ENCODE measurements around the gene RASA2.

RASA2 gene

GRCh38 chr3:141597931-141598330 is 111.1 kb downstream of the RASA2 start:
- Histone ChIP-seq H3K9ac (ENCODE audit: low read length in 5 of 5) (no peak overlapping the region), H3K27ac (ENCODE audit: low read depth, low read length) (no peak overlapping the region), H3K4me1 (ENCODE audit: control insufficient read depth in 5 of 5, insufficient read depth in 5 of 5, low read length in 5 of 5) (no peaks in the 10 kb centered on the region), H3K9me3 (ENCODE audit: control insufficient read depth in 5 of 5, low read length in 5 of 5) (peaks cover 0 to 11% (median 6%) of the 10 kb centered on the region in 5 donors), H3K27me3 (ENCODE audit: control insufficient read depth in 5 of 5, insufficient read depth in 4 of 5, low read length in 5 of 5) (no peaks in the 10 kb centered on the region), H3K4me3 (ENCODE audit: low read depth in 1 of 5, low read length in 5 of 5) (no peak overlapping the region), H3K36me3 (ENCODE audit: control insufficient read depth in 5 of 5, insufficient read depth in 5 of 5, low read length in 5 of 5) (peaks cover 15 to 31% (median 21%) of the 10 kb centered on the region in 5 donors)

GRCh38 chr3:141600331-141600730 is 113.5 kb downstream of the RASA2 start:
- no peak overlapping the region for H3K9ac ChIP-seq (ENCODE audit: low read length in 5 of 5)
- H3K4me3 ChIP-seq (ENCODE audit: low read depth in 1 of 5, low read length in 5 of 5), result no peak overlapping the region
- no peaks in the 10 kb centered on the region for H3K4me1 ChIP-seq (ENCODE audit: control insufficient read depth in 5 of 5, insufficient read depth in 5 of 5, low read length in 5 of 5)
- H3K9me3 ChIP-seq (ENCODE audit: control insufficient read depth in 5 of 5, low read length in 5 of 5), result peaks cover 0 to 11% (median 6%) of the 10 kb centered on the region in 5 donors
- no peaks in the 10 kb centered on the region for H3K27me3 ChIP-seq (ENCODE audit: control insufficient read depth in 5 of 5, insufficient read depth in 4 of 5, low read length in 5 of 5)
- H3K36me3 ChIP-seq (ENCODE audit: control insufficient read depth in 5 of 5, insufficient read depth in 5 of 5, low read length in 5 of 5), result peaks cover 15 to 24% (median 18%) of the 10 kb centered on the region in 5 donors
- H3K27ac ChIP-seq (ENCODE audit: low read depth, low read length), result no peak overlapping the region

- Histone ChIP-seq H3K9ac (ENCODE audit: low read length in 5 of 5) (no peak overlapping the region), H3K4me3 (ENCODE audit: low read depth in 1 of 5, low read length in 5 of 5) (no peak overlapping the region), H3K27ac (ENCODE audit: low read depth, low read length) (no peak overlapping the region), H3K36me3 (ENCODE audit: control insufficient read depth in 5 of 5, insufficient read depth in 5 of 5, low read length in 5 of 5) (peaks cover 5 to 11% (median 10%) of the 10 kb centered on the region in 5 donors), H3K27me3 (ENCODE audit: control insufficient read depth in 5 of 5, insufficient read depth in 4 of 5, low read length in 5 of 5) (no peaks in the 10 kb centered on the region), H3K4me1 (ENCODE audit: control insufficient read depth in 5 of 5, insufficient read depth in 5 of 5, low read length in 5 of 5) (no peaks in the 10 kb centered on the region), H3K9me3 (ENCODE audit: control insufficient read depth in 5 of 5, low read length in 5 of 5) (peaks cover 0 to 11% (median 6%) of the 10 kb centered on the region in 5 donors)
Measured at GRCh38 chr3:141602706-141603105, 115.9 kb downstream of the RASA2 start.

GRCh38 chr3:141603473-141604035 is 116.7 kb downstream of the RASA2 start:
- peaks cover 0 to 11% (median 6%) of the 10 kb centered on the region in 5 donors for H3K9me3 ChIP-seq (ENCODE audit: control insufficient read depth in 5 of 5, low read length in 5 of 5)

GRCh38 chr3:141605883-141606282 is 119.1 kb downstream of the RASA2 start:
- Histone ChIP-seq H3K27me3 (ENCODE audit: control insufficient read depth in 5 of 5, insufficient read depth in 4 of 5, low read length in 5 of 5) (no peaks in the 10 kb centered on the region), H3K9ac (ENCODE audit: low read length in 5 of 5) (no peak overlapping the region), H3K27ac (ENCODE audit: low read depth, low read length) (no peak overlapping the region), H3K4me3 (ENCODE audit: low read depth in 1 of 5, low read length in 5 of 5) (no peak overlapping the region), H3K9me3 (ENCODE audit: control insufficient read depth in 5 of 5, low read length in 5 of 5) (peaks cover 0 to 8% (median 6%) of the 10 kb centered on the region in 5 donors), H3K4me1 (ENCODE audit: control insufficient read depth in 5 of 5, insufficient read depth in 5 of 5, low read length in 5 of 5) (peaks cover 0 to 4% (median 0%) of the 10 kb centered on the region in 5 donors), H3K36me3 (ENCODE audit: control insufficient read depth in 5 of 5, insufficient read depth in 5 of 5, low read length in 5 of 5) (peaks cover 15 to 23% (median 19%) of the 10 kb centered on the region in 5 donors)

More at GRCh38 chr3:141603473-141604035, 116.7 kb downstream of the RASA2 start:
- Histone ChIP-seq H3K4me1 (ENCODE audit: control insufficient read depth in 5 of 5, insufficient read depth in 5 of 5, low read length in 5 of 5) (peaks cover 0 to 4% (median 0%) of the 10 kb centered on the region in 5 donors), H3K4me3 (ENCODE audit: low read depth in 1 of 5, low read length in 5 of 5) (no peak overlapping the region), H3K9ac (ENCODE audit: low read length in 5 of 5) (no peak overlapping the region), H3K27me3 (ENCODE audit: control insufficient read depth in 5 of 5, insufficient read depth in 4 of 5, low read length in 5 of 5) (no peaks in the 10 kb centered on the region), H3K27ac (ENCODE audit: low read depth, low read length) (no peak overlapping the region), H3K36me3 (ENCODE audit: control insufficient read depth in 5 of 5, insufficient read depth in 5 of 5, low read length in 5 of 5) (peaks cover 12 to 14% (median 14%) of the 10 kb centered on the region in 5 donors)

GRCh38 chr3:141608438-141608837 is 121.6 kb downstream of the RASA2 start:
- Histone ChIP-seq H3K27me3 (ENCODE audit: control insufficient read depth in 5 of 5, insufficient read depth in 4 of 5, low read length in 5 of 5) (no peaks in the 10 kb centered on the region), H3K4me1 (ENCODE audit: control insufficient read depth in 5 of 5, insufficient read depth in 5 of 5, low read length in 5 of 5) (peaks cover 0 to 4% (median 0%) of the 10 kb centered on the region in 5 donors)

GRCh38 chr3:141610939-141611338 is 124.1 kb downstream of the RASA2 start:
- Histone ChIP-seq H3K27ac (ENCODE audit: low read depth, low read length) (no peak overlapping the region), H3K27me3 (ENCODE audit: control insufficient read depth in 5 of 5, insufficient read depth in 4 of 5, low read length in 5 of 5) (no peaks in the 10 kb centered on the region), H3K36me3 (ENCODE audit: control insufficient read depth in 5 of 5, insufficient read depth in 5 of 5, low read length in 5 of 5) (peaks cover 18 to 42% (median 33%) of the 10 kb centered on the region in 5 donors), H3K9ac (ENCODE audit: low read length in 5 of 5) (no peak overlapping the region), H3K4me1 (ENCODE audit: control insufficient read depth in 5 of 5, insufficient read depth in 5 of 5, low read length in 5 of 5) (peaks cover 0 to 4% (median 0%) of the 10 kb centered on the region in 5 donors), H3K4me3 (ENCODE audit: low read depth in 1 of 5, low read length in 5 of 5) (no peak overlapping the region), H3K9me3 (ENCODE audit: control insufficient read depth in 5 of 5, low read length in 5 of 5) (no peaks in the 10 kb centered on the region)

More at GRCh38 chr3:141608438-141608837, 121.6 kb downstream of the RASA2 start:
- Histone ChIP-seq H3K9me3 (ENCODE audit: control insufficient read depth in 5 of 5, low read length in 5 of 5) (no peaks in the 10 kb centered on the region), H3K9ac (ENCODE audit: low read length in 5 of 5) (no peak overlapping the region), H3K36me3 (ENCODE audit: control insufficient read depth in 5 of 5, insufficient read depth in 5 of 5, low read length in 5 of 5) (peaks cover 18 to 38% (median 32%) of the 10 kb centered on the region in 5 donors), H3K27ac (ENCODE audit: low read depth, low read length) (no peak overlapping the region), H3K4me3 (ENCODE audit: low read depth in 1 of 5, low read length in 5 of 5) (no peak overlapping the region)

- Histone ChIP-seq H3K9me3 (ENCODE audit: control insufficient read depth in 5 of 5, low read length in 5 of 5) (peaks cover 0 to 3% (median 0%) of the 10 kb centered on the region in 5 donors), H3K27ac (ENCODE audit: low read depth, low read length) (no peak overlapping the region), H3K9ac (ENCODE audit: low read length in 5 of 5) (no peak overlapping the region), H3K4me3 (ENCODE audit: low read depth in 1 of 5, low read length in 5 of 5) (no peak overlapping the region), H3K36me3 (ENCODE audit: control insufficient read depth in 5 of 5, insufficient read depth in 5 of 5, low read length in 5 of 5) (peaks cover 0 to 6% (median 2%) of the 10 kb centered on the region in 5 donors), H3K27me3 (ENCODE audit: control insufficient read depth in 5 of 5, insufficient read depth in 4 of 5, low read length in 5 of 5) (no peaks in the 10 kb centered on the region), H3K4me1 (ENCODE audit: control insufficient read depth in 5 of 5, insufficient read depth in 5 of 5, low read length in 5 of 5) (peaks cover 0 to 3% (median 0%) of the 10 kb centered on the region in 5 donors)
Measured at GRCh38 chr3:141618103-141618910, 131.5 kb downstream of the RASA2 start.

- Histone ChIP-seq H3K36me3 (ENCODE audit: control insufficient read depth in 5 of 5, insufficient read depth in 5 of 5, low read length in 5 of 5) (peaks cover 0 to 6% (median 0%) of the 10 kb centered on the region in 5 donors), H3K9ac (ENCODE audit: low read length in 5 of 5) (no peak overlapping the region), H3K9me3 (ENCODE audit: control insufficient read depth in 5 of 5, low read length in 5 of 5) (peaks cover 0 to 3% (median 0%) of the 10 kb centered on the region in 5 donors), H3K27me3 (ENCODE audit: control insufficient read depth in 5 of 5, insufficient read depth in 4 of 5, low read length in 5 of 5) (no peaks in the 10 kb centered on the region), H3K4me1 (ENCODE audit: control insufficient read depth in 5 of 5, insufficient read depth in 5 of 5, low read length in 5 of 5) (peaks cover 0 to 3% (median 0%) of the 10 kb centered on the region in 5 donors), H3K27ac (ENCODE audit: low read depth, low read length) (no peak overlapping the region), H3K4me3 (ENCODE audit: low read depth in 1 of 5, low read length in 5 of 5) (no peak overlapping the region)
Measured at GRCh38 chr3:141618938-141619337, 132.1 kb downstream of the RASA2 start.

- peaks cover 0 to 3% (median 0%) of the 10 kb centered on the region in 5 donors for H3K4me1 ChIP-seq (ENCODE audit: control insufficient read depth in 5 of 5, insufficient read depth in 5 of 5, low read length in 5 of 5)
- no peak overlapping the region for H3K4me3 ChIP-seq (ENCODE audit: low read depth in 1 of 5, low read length in 5 of 5)
- no peak overlapping the region for H3K27ac ChIP-seq (ENCODE audit: low read depth, low read length)
- H3K36me3 ChIP-seq (ENCODE audit: control insufficient read depth in 5 of 5, insufficient read depth in 5 of 5, low read length in 5 of 5), result peaks cover 0 to 6% (median 0%) of the 10 kb centered on the region in 5 donors
- peaks cover 0 to 3% (median 0%) of the 10 kb centered on the region in 5 donors for H3K9me3 ChIP-seq (ENCODE audit: control insufficient read depth in 5 of 5, low read length in 5 of 5)
- H3K27me3 ChIP-seq (ENCODE audit: control insufficient read depth in 5 of 5, insufficient read depth in 4 of 5, low read length in 5 of 5), result no peaks in the 10 kb centered on the region
- no peak overlapping the region for H3K9ac ChIP-seq (ENCODE audit: low read length in 5 of 5)
Measured at GRCh38 chr3:141619450-141619849, 132.6 kb downstream of the RASA2 start.
